HG03060 (cell line): ENCODE results near the gene HIVEP2.

Experiments used
- ATAC-seq: cut with Tn5 transposase; IDR thresholded peaks from one replicate; pipeline ENCODE4 v1.9.1; 2021; ENCODE audit warnings: low read depth, moderate number of reproducible peaks; ENCODE audit not compliant: unreplicated experiment

Gene HIVEP2

GRCh38 chr6:142756215-142756630, 188.8 kb downstream of the HIVEP2 start:
- ATAC-seq = no peak

GRCh38 chr6:142753196-142753595, 191.8 kb downstream of the HIVEP2 start:
- no peak for ATAC-seq

- no peak for ATAC-seq
Observed at GRCh38 chr6:142752348-142752747, 192.6 kb downstream of the HIVEP2 start.

- ATAC-seq = no peak
Observed at GRCh38 chr6:142751452-142751851, 193.5 kb downstream of the HIVEP2 start.

GRCh38 chr6:142750998-142751397, 194.0 kb downstream of the HIVEP2 start:
- ATAC-seq = no peak

- ATAC-seq = no peak
Observed at GRCh38 chr6:142749556-142749955, 195.4 kb downstream of the HIVEP2 start.

- no peak for ATAC-seq
Observed at GRCh38 chr6:142746524-142746923, 198.5 kb downstream of the HIVEP2 start.

- no peak for ATAC-seq
Observed at GRCh38 chr6:142744836-142745235, 200.1 kb downstream of the HIVEP2 start.

- no peak for ATAC-seq
Observed at GRCh38 chr6:142740449-142740848, 204.5 kb downstream of the HIVEP2 start.

- no peak for ATAC-seq
Observed at GRCh38 chr6:142738731-142739130, 206.2 kb downstream of the HIVEP2 start.

- ATAC-seq = no peak
Observed at GRCh38 chr6:142738035-142738396, 207.0 kb downstream of the HIVEP2 start.

GRCh38 chr6:142737368-142738034, 207.5 kb downstream of the HIVEP2 start:
- ATAC-seq = no peak

- no peak for ATAC-seq
Observed at GRCh38 chr6:142735204-142735603, 209.8 kb downstream of the HIVEP2 start.

GRCh38 chr6:142732790-142733189, 212.2 kb downstream of the HIVEP2 start:
- no peak for ATAC-seq

GRCh38 chr6:142731611-142732010, 213.4 kb downstream of the HIVEP2 start:
- no peak for ATAC-seq

- ATAC-seq = no peak
Observed at GRCh38 chr6:142729618-142730017, 215.4 kb downstream of the HIVEP2 start.

GRCh38 chr6:142728910-142729481, 216.0 kb downstream of the HIVEP2 start:
- no peak for ATAC-seq

GRCh38 chr6:142728364-142728763, 216.6 kb downstream of the HIVEP2 start:
- ATAC-seq = no peak

GRCh38 chr6:142726616-142727015, 218.4 kb downstream of the HIVEP2 start:
- no peak for ATAC-seq

GRCh38 chr6:142725024-142725770, 219.8 kb downstream of the HIVEP2 start:
- no peak for ATAC-seq

- no peak for ATAC-seq
Observed at GRCh38 chr6:142722841-142723240, 222.1 kb downstream of the HIVEP2 start.

GRCh38 chr6:142722012-142722411, 223.0 kb downstream of the HIVEP2 start:
- no peak for ATAC-seq
